Stimulated activated CD8-positive, alpha-beta memory T cell treated with anti-CD3 and anti-CD28 coated beads, Interleukin-7, amount 100 ng/mL, for 48 hours (primary cell): ENCODE data around the gene BFSP2.
"Not testable (repeated sequence)": the region's sequence is repeated elsewhere in the genome, so short reads cannot be mapped to it uniquely, and the experiment has no call there.

Source experiments
- DNase-seq, 2 donors: peaks; one replicate each; pipeline ENCODE4 v3.0.0-alpha.2; 2020; ENCODE audit warnings: low read depth in 1 of 2; ENCODE audit errors: extremely low read depth in 1 of 2

Gene BFSP2

DNA sequence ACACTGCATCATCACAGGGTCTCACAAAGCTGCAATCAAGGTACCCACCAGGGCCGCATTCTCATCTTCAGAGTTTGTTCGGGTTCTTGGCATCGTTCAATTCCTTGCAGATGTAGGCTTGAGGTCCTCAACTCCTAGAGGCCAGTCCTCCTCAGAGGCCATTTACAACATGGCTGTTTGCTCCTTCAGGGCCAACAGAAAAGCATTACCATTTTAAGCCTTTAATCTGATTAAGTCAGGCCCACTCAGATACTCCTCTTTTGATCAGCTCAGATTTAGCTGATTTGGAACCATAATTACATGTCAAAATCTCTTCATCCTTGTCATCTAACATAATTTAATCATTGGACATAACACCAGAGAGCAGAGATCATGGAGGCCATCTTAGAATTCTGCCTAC lies 55.4 kb downstream of the BFSP2 start:
- DNase-seq, result no peak

DNA sequence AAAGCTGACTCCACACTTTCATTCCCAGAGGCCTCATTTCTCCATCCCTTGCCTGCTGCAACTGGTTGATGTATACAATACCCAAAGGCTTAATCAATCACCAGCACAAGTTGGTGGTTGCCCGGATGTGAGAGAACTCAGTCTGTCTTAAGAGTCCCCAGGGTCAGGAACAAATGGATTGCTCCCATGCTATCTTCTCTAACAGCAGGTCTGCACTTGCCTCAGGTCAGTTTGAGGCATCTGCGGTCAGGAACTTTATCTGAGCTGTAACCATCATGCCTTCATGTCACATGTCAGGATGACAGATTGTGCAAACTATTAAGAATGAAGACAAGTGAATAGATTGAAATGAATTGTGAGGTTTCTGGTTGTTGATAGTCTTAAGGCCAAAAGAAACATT lies 56.1 kb downstream of the BFSP2 start:
- no peak for DNase-seq

DNA sequence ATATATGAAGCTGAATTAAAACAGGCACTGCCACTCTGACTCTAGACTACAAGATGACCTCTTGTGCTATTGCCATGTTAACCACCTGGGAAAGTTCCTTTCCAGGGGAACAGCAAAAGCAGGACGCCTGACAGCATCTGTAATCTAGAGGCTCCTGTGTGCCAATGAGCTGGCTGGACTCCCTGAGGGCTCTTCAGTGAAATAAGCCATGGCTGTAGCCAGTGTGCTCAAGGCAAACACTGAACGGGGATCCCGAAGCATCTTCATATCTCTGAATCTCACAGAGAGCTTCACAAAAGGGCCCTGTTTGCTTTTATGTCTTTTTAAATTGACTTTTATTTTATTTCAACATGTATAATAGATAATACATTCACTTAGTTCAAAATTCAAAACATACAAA lies 57.2 kb downstream of the BFSP2 start:
- no peak for DNase-seq

DNA sequence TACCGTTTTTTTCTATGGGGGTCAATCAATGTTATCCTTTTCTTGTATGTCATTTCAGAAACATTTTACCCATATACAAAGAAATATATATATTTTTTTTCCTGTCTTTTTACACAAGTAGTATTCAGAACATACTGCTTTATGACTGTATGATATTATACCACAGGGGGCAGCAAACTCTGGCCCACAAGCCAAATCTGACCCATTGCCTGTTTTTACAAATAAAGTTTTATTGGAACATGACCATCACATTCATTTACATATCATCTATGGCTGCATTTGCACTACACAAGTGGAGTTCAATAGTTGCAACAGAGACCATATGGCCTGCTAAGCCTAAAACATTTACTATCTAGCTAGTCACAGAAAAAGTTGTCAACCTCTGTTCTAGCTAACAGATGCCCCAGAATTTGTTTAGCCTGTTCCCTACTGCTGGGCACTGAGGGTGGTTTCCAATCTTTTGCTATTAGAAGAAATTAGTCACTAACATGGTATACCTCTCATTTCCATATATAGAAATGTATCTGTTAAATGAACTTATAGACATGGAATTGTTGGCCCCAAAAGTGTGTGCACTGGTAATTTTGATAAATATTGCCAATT lies 57.7 kb downstream of the BFSP2 start:
- DNase-seq, result no peak

DNA sequence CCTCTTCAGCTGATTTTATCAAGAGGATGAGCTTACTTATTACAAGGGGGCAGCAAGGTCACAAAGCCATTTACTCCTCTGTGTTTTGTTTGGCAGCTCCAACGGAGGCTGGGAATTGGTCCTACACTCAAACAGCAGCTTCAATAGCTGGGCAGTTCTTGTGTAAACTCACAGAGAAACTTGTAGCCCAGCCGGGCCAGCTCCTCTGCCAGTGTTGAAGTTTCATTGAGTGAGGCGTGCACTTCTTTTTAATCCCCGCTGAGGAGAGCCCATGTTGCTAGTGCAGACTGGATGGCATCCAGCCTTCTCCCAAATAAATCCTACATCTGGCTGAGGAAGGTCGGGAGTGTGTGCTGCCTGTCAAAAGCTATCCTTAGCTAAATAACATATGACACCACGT lies 59.5 kb downstream of the BFSP2 start:
- no peak for DNase-seq

DNA sequence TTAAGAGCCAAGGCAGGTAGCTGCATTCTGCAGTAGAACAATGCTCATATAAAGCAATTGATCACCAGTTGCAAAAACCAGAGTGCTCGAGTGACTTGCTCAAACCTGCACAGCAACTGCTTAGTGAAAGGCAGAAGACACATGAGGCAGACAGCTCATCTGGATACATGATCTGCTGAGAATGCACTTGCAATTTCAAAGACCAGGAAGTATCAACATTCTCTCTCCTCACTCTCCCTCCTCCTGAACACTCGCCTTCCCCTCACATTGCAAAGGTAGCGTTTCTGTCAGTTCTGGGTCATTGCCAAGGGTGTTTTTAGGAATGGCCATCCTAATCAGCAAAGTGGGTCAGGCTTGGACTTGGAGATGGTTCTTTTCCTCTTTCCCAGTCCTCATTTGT lies 61.0 kb downstream of the BFSP2 start:
- no peak for DNase-seq

DNA sequence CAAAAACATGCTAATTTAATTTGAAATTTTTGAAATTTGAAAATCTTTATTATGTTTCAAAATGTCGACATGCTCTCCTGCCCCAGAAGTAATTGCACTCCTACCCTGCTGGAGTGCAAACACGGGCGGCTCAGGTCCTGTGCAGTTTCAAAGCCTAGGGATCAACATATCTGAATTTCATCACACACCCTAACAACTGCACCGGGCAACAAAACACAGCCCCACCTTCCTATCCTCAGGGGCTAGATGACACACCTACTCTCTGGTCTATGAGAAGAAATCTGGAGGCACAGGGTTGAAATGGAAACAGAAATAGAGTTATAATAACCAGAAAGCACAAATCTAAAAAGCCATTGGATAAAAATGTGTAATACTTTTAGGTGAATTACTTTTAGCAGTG lies 61.4 kb downstream of the BFSP2 start:
- DNase-seq, result no peak

DNA sequence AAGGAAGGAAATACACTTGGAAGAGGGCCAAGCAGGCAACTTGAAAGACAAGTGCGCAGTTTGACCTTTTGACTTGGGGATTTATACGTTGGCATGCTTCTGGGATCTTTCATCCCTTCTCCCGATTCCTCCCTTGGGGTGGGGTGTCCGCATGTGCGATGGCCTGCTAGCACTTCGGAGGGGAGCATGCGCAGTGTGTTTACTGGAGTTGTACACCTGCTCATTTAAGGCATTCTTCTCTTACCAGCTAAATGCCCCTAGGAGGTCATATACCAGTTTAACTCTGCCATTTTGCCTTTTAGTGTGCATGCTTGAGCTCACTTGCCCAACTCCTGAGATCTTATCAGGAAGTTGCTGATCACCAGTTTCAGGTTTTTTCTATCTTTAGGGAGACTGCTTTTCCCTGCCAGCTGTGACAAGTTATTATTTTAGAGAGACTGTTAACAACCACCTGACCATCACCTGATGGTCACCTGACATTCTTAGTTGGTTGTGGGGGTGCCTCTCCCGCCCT lies 63.5 kb downstream of the BFSP2 start:
- no peak for DNase-seq

DNA sequence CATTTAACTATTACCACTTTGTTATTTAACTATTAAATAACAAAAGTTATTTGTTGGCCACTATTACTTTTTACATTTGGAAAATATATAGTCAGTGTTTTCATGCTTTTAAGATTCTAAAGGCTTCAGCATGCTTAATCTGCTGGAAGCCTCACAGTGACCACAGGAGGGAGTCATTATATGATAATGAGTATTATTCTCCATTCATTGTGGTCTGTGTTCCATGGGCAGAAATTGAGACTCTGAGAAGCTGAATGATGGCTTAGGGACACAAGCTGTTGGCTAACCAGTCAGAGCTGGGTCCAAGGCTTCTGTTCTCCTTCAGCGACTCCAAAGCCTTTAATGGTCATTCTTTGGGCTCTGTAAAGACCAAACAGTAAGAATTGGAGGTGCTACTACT lies 64.7 kb downstream of the BFSP2 start:
- DNase-seq, result no peak

DNA sequence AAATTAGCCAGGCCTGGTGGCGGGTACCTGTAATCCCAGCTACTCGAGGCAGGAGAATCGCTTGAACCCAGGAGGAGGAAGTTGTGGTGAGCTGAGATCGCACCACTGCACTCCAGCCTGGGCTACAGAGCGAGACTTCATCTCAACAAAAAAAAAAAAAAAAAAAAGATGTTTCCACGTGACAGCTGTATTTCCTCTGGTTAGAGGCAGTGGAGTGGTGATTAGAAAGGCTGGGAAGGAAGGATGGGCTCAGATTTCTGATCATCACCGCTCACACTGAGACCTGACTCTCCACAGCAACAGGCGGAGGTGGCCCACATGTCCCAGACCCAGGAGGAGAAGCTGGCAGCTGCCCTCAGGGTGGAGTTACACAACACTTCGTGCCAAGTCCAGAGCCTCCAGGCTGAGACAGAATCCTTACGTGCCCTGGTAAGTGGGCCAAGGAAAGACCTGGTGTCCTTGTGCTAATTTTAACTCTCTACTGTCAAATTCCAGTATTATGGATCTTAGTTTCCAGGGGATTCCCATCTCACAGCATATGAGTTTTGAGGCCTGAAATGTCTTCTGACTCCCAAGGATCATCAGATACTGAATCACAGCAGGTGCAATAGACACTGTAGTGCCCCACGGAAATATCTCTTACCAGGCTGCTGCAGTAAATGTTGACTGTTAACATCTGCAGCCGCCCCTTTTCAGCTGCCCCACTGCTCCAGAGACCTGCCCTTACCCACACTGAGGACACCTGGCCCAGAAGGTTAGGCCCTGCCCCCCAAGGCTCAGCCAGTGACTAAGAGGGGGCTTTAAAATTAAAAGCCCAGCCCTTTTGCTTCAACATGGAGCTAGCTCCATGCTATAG lies 66.9 kb downstream of the BFSP2 start:
- DNase-seq, result no peak

DNA sequence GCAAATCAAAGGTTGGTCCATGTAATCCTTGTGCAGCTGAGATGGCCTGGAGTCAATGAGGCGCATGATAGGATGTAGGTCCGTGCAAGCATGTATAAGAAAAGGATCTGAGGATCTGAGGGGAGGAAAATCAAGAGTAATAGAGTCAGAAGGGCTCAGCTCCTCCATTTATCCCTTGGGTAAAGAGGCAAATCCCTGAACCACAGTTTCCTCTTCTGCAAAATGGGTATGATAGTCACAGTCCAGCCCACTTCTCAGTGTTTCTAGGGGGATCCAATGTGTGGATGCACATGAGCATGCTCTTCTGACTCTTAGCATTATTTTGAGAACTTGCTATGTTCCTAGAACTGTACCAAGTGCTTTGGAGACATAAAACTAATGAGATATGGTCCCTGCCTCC lies 67.9 kb downstream of the BFSP2 start:
- no peak for DNase-seq

DNA sequence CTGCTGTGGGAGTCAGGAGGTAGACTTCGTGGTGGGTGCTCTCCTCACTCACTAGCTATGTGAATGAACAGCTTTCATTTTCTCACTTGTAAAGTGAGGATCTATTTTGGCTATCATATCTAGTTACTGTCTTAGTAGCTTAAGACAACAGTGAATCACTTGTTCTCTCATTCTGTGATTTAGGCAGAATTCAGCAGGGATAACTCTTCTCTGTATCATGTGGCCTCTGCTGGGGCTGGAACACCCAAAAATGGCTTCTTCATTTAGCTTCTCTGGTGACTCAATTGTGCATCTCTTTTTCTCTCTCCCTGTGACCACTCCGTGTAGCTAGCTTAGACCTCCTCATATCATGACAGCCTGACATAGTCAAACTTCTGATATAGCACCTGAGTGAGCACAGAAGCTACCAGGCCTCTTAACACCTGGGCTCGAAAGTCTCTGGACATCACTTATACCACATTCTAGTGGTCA lies 68.4 kb downstream of the BFSP2 start:
- no peak for DNase-seq

DNA sequence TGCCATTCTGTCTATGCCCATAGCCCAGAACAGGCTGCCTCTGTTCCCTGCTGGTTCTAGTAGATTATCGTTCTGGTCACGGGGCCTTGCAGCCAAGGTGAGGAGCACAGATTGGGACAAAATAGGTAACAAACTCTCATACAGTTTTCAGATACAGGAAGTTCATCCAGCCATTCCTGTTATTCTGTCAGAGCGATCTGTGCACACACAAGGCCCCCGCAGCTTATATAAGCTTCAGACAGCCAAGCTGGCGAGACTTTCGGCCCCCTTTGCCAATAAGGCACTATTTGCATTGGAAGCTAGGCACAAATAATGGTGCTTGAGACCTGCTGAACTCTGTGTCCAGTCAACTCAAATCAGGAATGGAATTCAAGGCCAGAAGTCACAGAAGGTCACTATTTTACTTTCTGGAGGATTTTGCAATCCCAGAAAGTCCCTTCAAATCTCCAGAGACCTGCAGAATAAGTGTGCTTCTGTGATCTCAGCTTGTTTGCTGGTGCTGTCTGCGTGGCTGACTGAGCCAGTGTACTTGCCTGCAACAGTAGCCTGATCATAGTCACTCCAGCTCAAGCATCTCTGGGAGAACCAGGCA lies 69.4 kb downstream of the BFSP2 start:
- no peak for DNase-seq

DNA sequence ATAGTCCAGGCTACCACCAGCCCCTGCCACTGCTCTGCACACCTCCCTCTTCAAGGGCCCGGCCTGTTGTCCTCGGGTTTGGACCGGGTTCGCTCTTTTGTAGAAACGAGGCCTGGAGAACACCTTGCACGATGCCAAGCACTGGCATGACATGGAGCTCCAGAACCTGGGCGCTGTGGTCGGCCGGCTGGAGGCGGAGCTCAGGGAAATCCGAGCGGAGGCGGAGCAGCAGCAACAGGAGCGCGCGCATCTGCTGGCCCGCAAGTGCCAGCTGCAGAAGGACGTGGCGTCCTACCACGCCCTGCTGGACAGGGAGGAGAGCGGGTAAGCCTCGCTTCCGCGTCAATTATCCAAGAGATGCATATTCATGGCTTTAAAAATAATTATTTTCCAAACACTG lies 72.4 kb downstream of the BFSP2 start:
- no peak for DNase-seq

DNA sequence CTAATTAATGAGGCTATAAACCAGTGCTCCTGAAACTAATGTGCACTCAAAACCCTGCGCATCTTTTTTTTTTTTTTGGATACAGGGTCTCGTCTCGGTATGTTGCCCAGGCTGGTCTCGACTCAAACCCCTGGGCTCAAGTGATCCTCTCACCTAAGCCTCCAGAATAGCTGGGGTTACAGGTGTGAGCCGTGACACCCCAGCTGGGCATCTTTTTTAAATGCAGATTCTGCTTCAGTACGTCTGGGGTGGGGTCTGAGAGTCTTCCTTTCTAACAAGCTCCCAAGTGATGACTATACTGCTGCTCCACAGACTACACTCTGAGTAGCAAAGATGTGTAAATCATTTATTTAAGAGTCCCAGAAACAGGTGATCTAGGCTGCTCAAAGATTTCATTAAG lies 73.0 kb downstream of the BFSP2 start:
- no peak for DNase-seq

DNA sequence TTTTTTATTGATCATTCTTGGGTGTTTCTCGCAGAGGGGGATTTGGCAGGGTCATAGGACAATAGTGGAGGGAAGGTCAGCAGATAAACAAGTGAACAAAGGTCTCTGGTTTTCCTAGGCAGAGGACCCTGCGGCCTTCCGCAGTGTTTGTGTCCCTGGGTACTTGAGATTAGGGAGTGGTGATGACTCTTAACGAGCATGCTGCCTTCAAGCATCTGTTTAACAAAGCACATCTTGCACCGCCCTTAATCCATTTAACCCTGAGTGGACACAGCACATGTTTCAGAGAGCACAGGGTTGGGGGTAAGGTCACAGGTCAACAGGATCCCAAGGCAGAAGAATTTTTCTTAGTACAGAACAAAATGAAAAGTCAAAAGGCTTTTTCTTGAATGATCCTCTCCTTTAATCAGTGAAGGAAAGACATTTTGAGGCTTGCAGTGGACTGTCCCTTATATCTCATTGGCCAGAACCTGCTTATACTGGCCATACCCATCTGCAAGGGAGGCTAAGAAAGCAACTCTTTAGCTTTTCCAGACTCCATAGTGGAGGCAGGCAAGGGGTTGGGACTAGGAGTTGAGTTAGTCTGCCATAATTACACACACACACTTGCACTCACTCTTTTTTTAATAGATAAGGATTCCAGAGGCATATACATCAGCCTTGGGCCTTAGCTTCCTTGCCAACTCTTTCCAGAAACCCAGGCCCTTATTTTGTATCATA lies 73.8 kb downstream of the BFSP2 start:
- DNase-seq, result not testable (repeated sequence)

DNA sequence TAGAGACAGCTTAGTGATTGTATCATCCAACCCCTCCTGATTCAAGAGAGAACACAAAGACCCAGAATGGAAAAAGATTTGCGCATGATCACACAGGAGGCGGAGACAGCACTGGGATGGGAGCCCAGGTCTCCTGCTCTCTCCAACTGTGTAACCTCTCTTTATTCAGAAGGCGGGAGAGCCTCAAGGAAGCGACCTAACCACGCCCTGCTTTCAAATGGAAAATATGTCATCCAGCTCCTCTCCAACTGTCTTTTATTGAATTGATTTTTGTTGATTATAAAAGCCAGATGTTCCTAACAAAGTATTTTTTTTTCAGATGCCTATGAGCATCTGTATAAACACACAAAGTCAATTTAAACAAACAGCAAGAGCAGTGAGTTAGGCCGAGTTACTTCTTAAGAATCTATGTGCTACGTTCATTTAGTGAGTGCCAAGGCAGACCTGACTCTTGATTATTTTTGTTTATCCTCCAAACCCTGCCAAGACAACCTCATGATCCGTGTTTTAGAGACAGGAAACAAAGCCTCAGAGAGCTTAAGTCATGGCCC lies 74.5 kb downstream of the BFSP2 start:
- no peak for DNase-seq

DNA sequence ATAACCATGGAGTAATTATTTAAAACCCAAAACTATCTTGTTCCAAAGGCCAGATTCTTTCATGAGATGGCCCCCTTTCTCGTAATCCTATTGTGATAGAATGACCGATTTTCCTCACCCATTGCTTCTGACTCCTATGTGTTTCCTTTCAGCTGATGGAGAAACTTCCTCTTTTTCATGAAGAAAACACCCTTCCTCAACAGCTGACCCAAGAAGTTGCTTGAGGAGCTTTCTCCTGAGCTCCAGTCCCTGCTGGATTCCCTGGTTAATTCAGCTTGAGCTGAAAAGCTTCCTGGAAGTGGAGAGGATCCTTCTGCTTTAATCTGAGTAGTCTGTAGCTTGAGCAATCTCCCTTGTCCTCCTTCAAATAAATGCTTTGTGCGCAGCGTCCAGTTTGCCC lies 75.0 kb downstream of the BFSP2 start:
- DNase-seq, result no peak

DNA sequence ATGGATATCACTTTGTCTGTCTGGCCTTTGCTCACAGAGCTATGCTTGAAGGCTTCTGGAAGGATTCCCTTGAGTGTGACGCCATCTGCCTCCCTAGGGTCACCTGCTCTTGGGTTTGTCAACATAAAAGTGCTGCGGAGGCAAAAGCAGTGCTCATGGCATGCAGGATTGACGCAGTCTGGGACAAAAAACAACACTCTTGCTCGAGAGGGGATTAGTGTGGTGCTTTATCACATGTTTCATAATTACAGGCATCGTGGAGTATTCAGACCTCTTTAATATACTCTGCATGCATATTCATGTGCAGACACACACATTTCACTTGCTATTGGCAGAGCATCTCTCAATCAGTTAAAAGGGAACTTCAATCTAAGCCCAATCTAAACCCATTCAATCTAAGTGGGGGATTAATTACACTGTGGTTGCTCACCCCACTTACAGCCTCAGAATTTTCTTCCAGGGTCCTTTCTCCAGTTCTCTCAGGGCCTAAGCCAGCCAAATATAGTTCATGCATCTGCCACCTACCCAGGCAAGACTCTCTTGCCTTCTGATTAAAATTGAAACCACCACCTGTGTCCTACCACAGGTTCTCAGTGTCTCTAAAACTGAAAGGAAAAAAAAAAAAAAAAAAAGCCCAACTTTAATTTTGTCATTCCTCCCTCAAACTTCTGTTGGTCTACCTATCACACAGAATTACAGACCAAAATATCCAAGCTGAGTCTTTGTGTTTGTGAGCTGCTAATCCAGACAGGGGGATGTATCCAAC lies 75.6 kb downstream of the BFSP2 start:
- no peak for DNase-seq

DNA sequence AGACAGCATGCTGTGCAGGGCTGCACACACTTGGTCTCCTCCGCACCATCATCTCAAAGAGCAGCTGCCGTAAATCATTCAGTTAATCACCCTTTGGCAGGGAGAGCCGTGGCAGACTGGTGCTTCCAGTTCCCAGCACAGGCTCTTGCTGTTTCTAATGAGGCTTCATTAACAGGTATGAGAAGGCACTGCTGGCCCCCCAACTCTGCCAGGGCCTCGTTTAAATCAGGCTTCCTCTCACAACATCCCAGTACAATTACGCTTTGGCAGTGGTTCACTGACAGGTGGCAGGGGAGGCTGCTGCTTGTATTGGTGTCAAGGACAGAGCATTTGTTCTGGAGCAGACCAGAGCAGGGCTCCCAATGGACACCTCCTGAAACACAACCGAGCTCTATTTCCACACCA lies 77.1 kb downstream of the BFSP2 start:
- DNase-seq, result no peak
